ENCODE data around the gene TMEM117. TPM values are rescaled to one million over a fixed set of nuclear protein-coding genes. Genes with fewer than 3 reads are reported as not detected.

Gene TMEM117
- total RNA-seq, 2 experiments from 2014 or later, result 0.77 to 0.79 TPM

- Mint-ChIP-seq H3K27ac (no peak overlapping the region), H3K4me1 (no peaks in the 10 kb centered on the region), H3K4me3 (no peak overlapping the region), H3K9me3 (no peaks in the 10 kb centered on the region), H3K27me3 (no peaks in the 10 kb centered on the region), H3K36me3 (ENCODE audit: low read depth) (no peaks in the 10 kb centered on the region)
- DNase-seq, result no peak
- ChIA-PET CTCF (no interaction called here), POLR2A (no interaction called here)
These were observed 62.6 kb downstream of the TMEM117 start for GRCh38 chr12:43898474-43898873.

DNA sequence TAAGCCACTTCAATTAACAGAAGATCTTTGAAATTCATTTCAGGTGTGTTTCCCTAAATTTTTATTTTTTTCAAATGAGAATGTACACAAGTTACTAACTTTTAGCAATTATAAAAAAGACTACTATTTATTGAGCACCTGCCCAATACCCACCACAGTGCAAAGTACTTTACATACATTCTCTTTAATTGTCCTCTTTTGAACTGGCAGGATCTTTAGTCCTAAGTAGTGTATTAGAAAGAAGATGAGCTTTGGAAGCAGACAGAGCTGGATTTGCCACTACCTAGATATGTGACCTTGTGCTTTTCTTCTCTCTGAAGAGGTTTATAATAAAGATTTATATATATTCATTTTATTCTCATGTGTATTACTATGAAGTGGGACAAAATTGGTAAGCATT, 63.7 kb downstream of the TMEM117 start:
- ChIA-PET CTCF (no interaction called here), POLR2A (no interaction called here)
- Mint-ChIP-seq H3K36me3 (ENCODE audit: low read depth) (no peaks in the 10 kb centered on the region), H3K9me3 (no peaks in the 10 kb centered on the region), H3K27me3 (no peaks in the 10 kb centered on the region), H3K27ac (no peak overlapping the region), H3K4me3 (no peak overlapping the region), H3K4me1 (no peaks in the 10 kb centered on the region)
- no peak for DNase-seq

GRCh38 chr12:43903686-43904085, 67.8 kb downstream of the TMEM117 start:
- POLR2A ChIA-PET, result no interaction called here
- no peak overlapping the region for H3K4me3 Mint-ChIP-seq
- no peaks in the 10 kb centered on the region for H3K27me3 Mint-ChIP-seq
- no peak overlapping the region for H3K27ac Mint-ChIP-seq
- H3K9me3 Mint-ChIP-seq, result no peaks in the 10 kb centered on the region
- no peak for DNase-seq
- H3K4me1 Mint-ChIP-seq, result no peaks in the 10 kb centered on the region
- no peaks in the 10 kb centered on the region for H3K36me3 Mint-ChIP-seq (ENCODE audit: low read depth)
- CTCF ChIA-PET, result no interaction called here

DNA sequence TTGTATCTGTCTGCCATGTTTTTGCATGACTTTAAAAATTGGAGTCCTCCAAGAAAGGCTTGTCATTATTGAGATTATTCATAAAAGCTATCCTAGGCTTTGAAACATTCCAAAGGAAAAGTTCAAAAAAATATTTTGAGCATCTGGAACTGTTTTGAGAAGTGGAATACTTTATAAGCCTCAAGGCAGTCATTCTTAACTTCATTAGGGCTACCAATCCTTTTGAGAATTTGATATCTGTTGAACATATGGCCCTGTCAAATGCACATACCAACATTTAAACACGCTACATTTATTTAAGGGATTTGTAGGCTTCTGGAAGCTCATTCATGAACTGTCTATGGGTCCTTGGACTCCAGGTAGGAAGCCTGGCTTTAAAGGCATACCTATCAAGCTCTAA, 77.0 kb downstream of the TMEM117 start:
- ChIA-PET POLR2A (no interaction called here), CTCF (no interaction called here)
- Mint-ChIP-seq H3K27me3 (no peaks in the 10 kb centered on the region), H3K4me3 (no peak overlapping the region), H3K36me3 (ENCODE audit: low read depth) (no peaks in the 10 kb centered on the region), H3K9me3 (no peaks in the 10 kb centered on the region), H3K4me1 (no peaks in the 10 kb centered on the region), H3K27ac (no peak overlapping the region)
- DNase-seq, result no peak

GRCh38 chr12:43914391-43914790, 78.5 kb downstream of the TMEM117 start:
- Mint-ChIP-seq H3K9me3 (no peaks in the 10 kb centered on the region), H3K27ac (no peak overlapping the region), H3K4me1 (no peaks in the 10 kb centered on the region), H3K4me3 (no peak overlapping the region), H3K27me3 (no peaks in the 10 kb centered on the region), H3K36me3 (ENCODE audit: low read depth) (no peaks in the 10 kb centered on the region)
- CTCF ChIA-PET, result interaction anchor here (0.9 kb wide), 1 partner anchor 11 kb away, joined by 3 read pairs; no protein-coding TSS in a partner anchor
- POLR2A ChIA-PET, result interaction anchor here (0.6 kb wide), 1 partner anchor 1230 kb away, joined by 4 read pairs; no protein-coding TSS in a partner anchor
- no peak for DNase-seq

DNA sequence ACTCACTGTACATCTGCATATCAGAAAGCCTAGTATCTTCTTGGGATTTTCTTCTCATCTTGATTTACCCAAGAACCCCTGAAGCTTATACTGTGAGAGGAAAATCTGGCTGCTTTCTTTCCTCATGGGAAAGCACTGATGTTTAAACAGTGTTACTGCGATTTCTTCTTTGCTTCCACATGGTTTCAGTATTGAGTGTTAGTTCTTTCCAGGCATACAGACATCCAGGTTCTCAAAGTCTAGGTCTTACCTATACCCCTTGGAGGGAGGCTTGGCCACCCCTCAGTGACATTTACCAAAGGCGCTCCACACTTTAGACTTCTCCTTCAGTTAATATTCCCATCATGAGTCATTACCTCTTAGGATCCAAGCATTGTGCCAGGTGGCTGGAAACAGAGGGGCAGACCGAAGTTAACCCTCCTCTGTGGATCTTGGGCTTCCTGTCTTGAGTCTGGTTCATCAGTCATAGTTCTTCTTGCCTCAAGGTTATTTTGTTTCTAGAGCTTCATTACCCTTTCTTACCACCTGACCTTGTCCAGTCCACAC, 79.1 kb downstream of the TMEM117 start:
- no peaks in the 10 kb centered on the region for H3K4me1 Mint-ChIP-seq
- no peaks in the 10 kb centered on the region for H3K9me3 Mint-ChIP-seq
- DNase-seq, result no peak
- CTCF ChIA-PET, result interaction anchor here (0.9 kb wide), 1 partner anchor 11 kb away, joined by 3 read pairs; no protein-coding TSS in a partner anchor
- no peak overlapping the region for H3K4me3 Mint-ChIP-seq
- H3K27ac Mint-ChIP-seq, result no peak overlapping the region
- POLR2A ChIA-PET, result no interaction called here
- no peaks in the 10 kb centered on the region for H3K27me3 Mint-ChIP-seq
- no peaks in the 10 kb centered on the region for H3K36me3 Mint-ChIP-seq (ENCODE audit: low read depth)

DNA sequence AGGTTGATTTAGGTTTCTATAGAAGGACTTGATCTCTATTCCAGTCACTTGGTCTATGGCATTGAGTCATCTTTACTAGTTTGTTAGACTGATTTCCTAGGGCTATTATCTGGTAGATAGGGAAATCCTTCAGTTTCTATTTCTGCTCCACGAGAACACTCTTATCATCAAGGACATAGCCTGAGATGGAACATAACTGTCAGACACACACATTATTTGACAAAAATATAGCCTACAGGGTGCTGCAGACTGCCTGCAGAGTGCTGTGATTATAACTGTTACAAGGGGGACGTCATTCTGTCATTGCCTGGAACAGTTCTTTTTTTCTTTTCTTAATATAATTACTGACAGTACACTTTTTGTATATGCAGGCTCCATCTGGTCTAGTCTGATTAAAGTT, 82.0 kb downstream of the TMEM117 start:
- CTCF ChIA-PET, result interaction anchor here (0.8 kb wide), 1 partner anchor 148 kb away, joined by 3 read pairs; no protein-coding TSS in a partner anchor
- POLR2A ChIA-PET, result no interaction called here

GRCh38 chr12:43921666-43922337, 85.9 kb downstream of the TMEM117 start:
- ChIA-PET CTCF (no interaction called here), POLR2A (no interaction called here)
- no peak for DNase-seq
- Mint-ChIP-seq H3K27ac (no peak overlapping the region), H3K27me3 (no peaks in the 10 kb centered on the region), H3K4me3 (no peak overlapping the region), H3K9me3 (no peaks in the 10 kb centered on the region), H3K36me3 (ENCODE audit: low read depth) (no peaks in the 10 kb centered on the region), H3K4me1 (no peaks in the 10 kb centered on the region)

More for the DNA sequence above, 82.0 kb downstream of the TMEM117 start:
- no peaks in the 10 kb centered on the region for H3K4me1 Mint-ChIP-seq
- H3K36me3 Mint-ChIP-seq (ENCODE audit: low read depth), result no peaks in the 10 kb centered on the region
- H3K4me3 Mint-ChIP-seq, result no peak overlapping the region
- no peaks in the 10 kb centered on the region for H3K27me3 Mint-ChIP-seq
- no peak for DNase-seq
- no peak overlapping the region for H3K27ac Mint-ChIP-seq
- H3K9me3 Mint-ChIP-seq, result no peaks in the 10 kb centered on the region

GRCh38 chr12:43930032-43930431, 94.2 kb downstream of the TMEM117 start:
- Mint-ChIP-seq H3K9me3 (peaks cover 18% of the 10 kb centered on the region), H3K27ac (no peak overlapping the region)

GRCh38 chr12:43931187-43931586, 95.3 kb downstream of the TMEM117 start:
- POLR2A ChIA-PET, result no interaction called here
- H3K4me1 Mint-ChIP-seq, result no peaks in the 10 kb centered on the region
- CTCF ChIA-PET, result no interaction called here
- no peaks in the 10 kb centered on the region for H3K36me3 Mint-ChIP-seq (ENCODE audit: low read depth)
- no peak for DNase-seq
- H3K27ac Mint-ChIP-seq, result no peak overlapping the region
- peaks cover 18% of the 10 kb centered on the region for H3K9me3 Mint-ChIP-seq
- H3K4me3 Mint-ChIP-seq, result no peak overlapping the region
- no peaks in the 10 kb centered on the region for H3K27me3 Mint-ChIP-seq

More at GRCh38 chr12:43930032-43930431, 94.2 kb downstream of the TMEM117 start:
- no peaks in the 10 kb centered on the region for H3K36me3 Mint-ChIP-seq (ENCODE audit: low read depth)
- no peaks in the 10 kb centered on the region for H3K4me1 Mint-ChIP-seq
- no peaks in the 10 kb centered on the region for H3K27me3 Mint-ChIP-seq
- CTCF ChIA-PET, result no interaction called here
- DNase-seq, result no peak
- POLR2A ChIA-PET, result no interaction called here
- no peak overlapping the region for H3K4me3 Mint-ChIP-seq

GRCh38 chr12:43935581-43935980, 99.7 kb downstream of the TMEM117 start:
- Mint-ChIP-seq H3K36me3 (ENCODE audit: low read depth) (no peaks in the 10 kb centered on the region), H3K27me3 (no peaks in the 10 kb centered on the region), H3K4me3 (no peak overlapping the region), H3K4me1 (no peaks in the 10 kb centered on the region), H3K9me3 (peaks cover 14% of the 10 kb centered on the region), H3K27ac (no peak overlapping the region)
- POLR2A ChIA-PET, result no interaction called here
- CTCF ChIA-PET, result no interaction called here
- no peak for DNase-seq

DNA sequence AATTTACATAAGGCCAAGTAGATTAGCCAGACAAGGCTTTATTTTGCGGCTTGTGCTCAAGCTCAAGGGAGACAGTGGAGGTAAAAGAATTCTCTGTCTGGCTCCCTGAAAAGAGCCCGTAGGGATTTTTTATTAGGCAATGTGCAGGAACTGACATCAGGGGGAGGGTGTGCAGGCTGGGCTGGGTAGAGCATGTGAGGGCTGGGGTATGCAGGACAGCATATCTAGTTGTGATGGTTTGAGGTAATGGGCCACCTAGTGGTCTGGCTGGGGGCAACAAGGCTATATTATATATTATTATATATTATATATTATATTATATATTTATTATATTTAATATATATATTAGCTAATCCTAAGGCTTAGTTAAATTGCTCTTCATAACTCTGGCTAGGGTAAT, 102.1 kb downstream of the TMEM117 start:
- no peaks in the 10 kb centered on the region for H3K36me3 Mint-ChIP-seq (ENCODE audit: low read depth)
- H3K27ac Mint-ChIP-seq, result no peak overlapping the region

DNA sequence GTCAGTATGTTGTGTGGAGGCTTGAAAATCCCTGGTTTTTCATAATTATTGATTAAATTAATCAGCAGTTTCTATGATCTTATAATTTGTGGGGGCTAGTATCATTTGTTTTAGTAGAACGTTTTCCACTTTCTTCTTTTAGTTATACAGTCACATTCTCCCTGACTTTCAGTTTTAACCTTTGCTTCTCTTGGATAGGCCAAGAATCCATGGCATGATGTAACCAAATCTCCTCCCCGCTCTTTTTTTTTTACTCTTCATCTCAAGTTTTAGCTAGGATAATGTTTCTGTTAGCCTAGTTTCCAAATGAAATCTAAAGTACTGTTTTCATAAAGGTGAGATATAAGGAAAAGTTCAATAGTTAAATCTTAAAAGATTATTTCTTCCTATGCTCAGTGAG, 106.5 kb downstream of the TMEM117 start:
- CTCF ChIA-PET, result no interaction called here

More for the DNA sequence above, 102.1 kb downstream of the TMEM117 start:
- no peaks in the 10 kb centered on the region for H3K27me3 Mint-ChIP-seq
- POLR2A ChIA-PET, result no interaction called here
- DNase-seq, result no peak
- H3K4me1 Mint-ChIP-seq, result no peaks in the 10 kb centered on the region
- H3K9me3 Mint-ChIP-seq, result no peaks in the 10 kb centered on the region
- H3K4me3 Mint-ChIP-seq, result no peak overlapping the region
- CTCF ChIA-PET, result no interaction called here

GRCh38 chr12:43945983-43946382, 110.1 kb downstream of the TMEM117 start:
- Mint-ChIP-seq H3K36me3 (ENCODE audit: low read depth) (no peaks in the 10 kb centered on the region), H3K27ac (no peak overlapping the region), H3K4me1 (no peaks in the 10 kb centered on the region), H3K27me3 (no peaks in the 10 kb centered on the region), H3K4me3 (no peak overlapping the region), H3K9me3 (no peaks in the 10 kb centered on the region)
- ChIA-PET POLR2A (no interaction called here), CTCF (interaction anchor here (0.6 kb wide), 1 partner anchor 71 kb away, joined by 3 read pairs; no protein-coding TSS in a partner anchor)
- no peak for DNase-seq

More for the DNA sequence above, 106.5 kb downstream of the TMEM117 start:
- H3K4me3 Mint-ChIP-seq, result no peak overlapping the region
- no peaks in the 10 kb centered on the region for H3K36me3 Mint-ChIP-seq (ENCODE audit: low read depth)
- POLR2A ChIA-PET, result no interaction called here
- H3K9me3 Mint-ChIP-seq, result no peaks in the 10 kb centered on the region
- DNase-seq, result no peak
- H3K27ac Mint-ChIP-seq, result no peak overlapping the region
- H3K27me3 Mint-ChIP-seq, result no peaks in the 10 kb centered on the region
- H3K4me1 Mint-ChIP-seq, result no peaks in the 10 kb centered on the region

Measured in activated CD4-positive, alpha-beta T cell treated with anti-CD3 and anti-CD28 coated beads, Interleukin-2, amount 10 ng/mL, durations not matched to agents 7 days and 5 days (primary cell).